ENCODE results near the gene GTSF1L. TPM values are rescaled to one million over a fixed set of nuclear protein-coding genes. Genes with fewer than 3 reads are reported as not detected.

Gene GTSF1L
- total and polyA plus RNA-seq, 4 donors, result not detected

- TF ChIP-seq RXRA (IDR thresholded peaks at IDR 0.05), result no peak
- no peak for TF ChIP-seq FOXA2 (IDR thresholded peaks at IDR 0.05)
- TF ChIP-seq, protein P1, sequence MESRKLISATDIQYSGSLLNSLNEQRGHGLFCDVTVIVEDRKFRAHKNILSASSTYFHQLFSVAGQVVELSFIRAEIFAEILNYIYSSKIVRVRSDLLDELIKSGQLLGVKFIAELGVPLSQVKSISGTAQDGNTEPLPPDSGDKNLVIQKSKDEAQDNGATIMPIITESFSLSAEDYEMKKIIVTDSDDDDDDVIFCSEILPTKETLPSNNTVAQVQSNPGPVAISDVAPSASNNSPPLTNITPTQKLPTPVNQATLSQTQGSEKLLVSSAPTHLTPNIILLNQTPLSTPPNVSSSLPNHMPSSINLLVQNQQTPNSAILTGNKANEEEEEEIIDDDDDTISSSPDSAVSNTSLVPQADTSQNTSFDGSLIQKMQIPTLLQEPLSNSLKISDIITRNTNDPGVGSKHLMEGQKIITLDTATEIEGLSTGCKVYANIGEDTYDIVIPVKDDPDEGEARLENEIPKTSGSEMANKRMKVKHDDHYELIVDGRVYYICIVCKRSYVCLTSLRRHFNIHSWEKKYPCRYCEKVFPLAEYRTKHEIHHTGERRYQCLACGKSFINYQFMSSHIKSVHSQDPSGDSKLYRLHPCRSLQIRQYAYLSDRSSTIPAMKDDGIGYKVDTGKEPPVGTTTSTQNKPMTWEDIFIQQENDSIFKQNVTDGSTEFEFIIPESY (IDR thresholded peaks at IDR 0.05), result no peak
- TF ChIP-seq, protein P2, sequence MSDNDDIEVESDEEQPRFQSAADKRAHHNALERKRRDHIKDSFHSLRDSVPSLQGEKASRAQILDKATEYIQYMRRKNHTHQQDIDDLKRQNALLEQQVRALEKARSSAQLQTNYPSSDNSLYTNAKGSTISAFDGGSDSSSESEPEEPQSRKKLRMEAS (IDR thresholded peaks at IDR 0.05), result no peak
- no peaks in the 10 kb centered on the region for H3K27me3 ChIP-seq (ENCODE audit: control insufficient read depth in 4 of 4, insufficient read depth in 4 of 4, low read length in 3 of 4)
- 94% methylated on average over 15 of the region's 15 CpGs for WGBS
- H3K36me3 ChIP-seq (ENCODE audit: control insufficient read depth in 4 of 4, insufficient read depth in 3 of 4, low read depth in 1 of 4, low read length in 3 of 4), result no peaks in the 10 kb centered on the region
- no peak for DNase-seq (ENCODE audit: low spot score)
- H3K9ac ChIP-seq (ENCODE audit: low read depth in 1 of 2, low read length in 2 of 2), result no peak overlapping the region
- H3K27ac ChIP-seq (ENCODE audit: low read depth in 1 of 2, low read length in 2 of 2), result no peak overlapping the region
- no peaks in the 10 kb centered on the region for H3K4me1 ChIP-seq (ENCODE audit: control insufficient read depth in 4 of 4, insufficient read depth in 4 of 4, low read length in 3 of 4)
- no peaks in the 10 kb centered on the region for H3K9me3 ChIP-seq (ENCODE audit: control insufficient read depth in 4 of 4, low read length in 3 of 4)
- H3K4me3 ChIP-seq (ENCODE audit: low read depth in 1 of 3, low read length in 3 of 3), result no peak overlapping the region
Observed at GRCh38 chr20:43711098-43711654, 15.6 kb downstream of the GTSF1L start.

- WGBS, result 97% methylated on average over 9 of the region's 9 CpGs
- H3K27me3 ChIP-seq (ENCODE audit: control insufficient read depth in 4 of 4, insufficient read depth in 4 of 4, low read length in 3 of 4), result no peaks in the 10 kb centered on the region
- H3K4me1 ChIP-seq (ENCODE audit: control insufficient read depth in 4 of 4, insufficient read depth in 4 of 4, low read length in 3 of 4), result no peaks in the 10 kb centered on the region
- no peaks in the 10 kb centered on the region for H3K36me3 ChIP-seq (ENCODE audit: control insufficient read depth in 4 of 4, insufficient read depth in 3 of 4, low read depth in 1 of 4, low read length in 3 of 4)
- no peak overlapping the region for H3K27ac ChIP-seq (ENCODE audit: low read depth in 1 of 2, low read length in 2 of 2)
- H3K4me3 ChIP-seq (ENCODE audit: low read depth in 1 of 3, low read length in 3 of 3), result no peak overlapping the region
- H3K9ac ChIP-seq (ENCODE audit: low read depth in 1 of 2, low read length in 2 of 2), result no peak overlapping the region
- no peaks in the 10 kb centered on the region for H3K9me3 ChIP-seq (ENCODE audit: control insufficient read depth in 4 of 4, low read length in 3 of 4)
- TF ChIP-seq SP1 (IDR thresholded peaks at IDR 0.05) (no peak), ATF3 (IDR thresholded peaks at IDR 0.05) (no peak), NR2F2 (IDR thresholded peaks at IDR 0.05) (no peak), YY1 (IDR thresholded peaks at IDR 0.05) (no peak)
- TF ChIP-seq, protein P1 (IDR thresholded peaks at IDR 0.05), result no peak
- no peak for DNase-seq (ENCODE audit: low spot score)
Observed at GRCh38 chr20:43710370-43711044, 16.3 kb downstream of the GTSF1L start.

GRCh38 chr20:43702502-43702901 is 24.3 kb downstream of the GTSF1L start:
- 98% methylated on average over 14 of the region's 14 CpGs for WGBS
- H3K4me1 ChIP-seq (ENCODE audit: control insufficient read depth in 4 of 4, insufficient read depth in 4 of 4, low read length in 3 of 4), result no peaks in the 10 kb centered on the region
- H3K36me3 ChIP-seq (ENCODE audit: control insufficient read depth in 4 of 4, insufficient read depth in 3 of 4, low read depth in 1 of 4, low read length in 3 of 4), result no peaks in the 10 kb centered on the region
- no peaks in the 10 kb centered on the region for H3K27me3 ChIP-seq (ENCODE audit: control insufficient read depth in 4 of 4, insufficient read depth in 4 of 4, low read length in 3 of 4)
- H3K4me3 ChIP-seq (ENCODE audit: low read depth in 1 of 3, low read length in 3 of 3), result no peak overlapping the region
- DNase-seq (ENCODE audit: low spot score), result no peak
- no peaks in the 10 kb centered on the region for H3K9me3 ChIP-seq (ENCODE audit: control insufficient read depth in 4 of 4, low read length in 3 of 4)
- H3K27ac ChIP-seq (ENCODE audit: low read depth in 1 of 2, low read length in 2 of 2), result no peak overlapping the region
- H3K9ac ChIP-seq (ENCODE audit: low read depth in 1 of 2, low read length in 2 of 2), result no peak overlapping the region
- TF ChIP-seq, protein P3, sequence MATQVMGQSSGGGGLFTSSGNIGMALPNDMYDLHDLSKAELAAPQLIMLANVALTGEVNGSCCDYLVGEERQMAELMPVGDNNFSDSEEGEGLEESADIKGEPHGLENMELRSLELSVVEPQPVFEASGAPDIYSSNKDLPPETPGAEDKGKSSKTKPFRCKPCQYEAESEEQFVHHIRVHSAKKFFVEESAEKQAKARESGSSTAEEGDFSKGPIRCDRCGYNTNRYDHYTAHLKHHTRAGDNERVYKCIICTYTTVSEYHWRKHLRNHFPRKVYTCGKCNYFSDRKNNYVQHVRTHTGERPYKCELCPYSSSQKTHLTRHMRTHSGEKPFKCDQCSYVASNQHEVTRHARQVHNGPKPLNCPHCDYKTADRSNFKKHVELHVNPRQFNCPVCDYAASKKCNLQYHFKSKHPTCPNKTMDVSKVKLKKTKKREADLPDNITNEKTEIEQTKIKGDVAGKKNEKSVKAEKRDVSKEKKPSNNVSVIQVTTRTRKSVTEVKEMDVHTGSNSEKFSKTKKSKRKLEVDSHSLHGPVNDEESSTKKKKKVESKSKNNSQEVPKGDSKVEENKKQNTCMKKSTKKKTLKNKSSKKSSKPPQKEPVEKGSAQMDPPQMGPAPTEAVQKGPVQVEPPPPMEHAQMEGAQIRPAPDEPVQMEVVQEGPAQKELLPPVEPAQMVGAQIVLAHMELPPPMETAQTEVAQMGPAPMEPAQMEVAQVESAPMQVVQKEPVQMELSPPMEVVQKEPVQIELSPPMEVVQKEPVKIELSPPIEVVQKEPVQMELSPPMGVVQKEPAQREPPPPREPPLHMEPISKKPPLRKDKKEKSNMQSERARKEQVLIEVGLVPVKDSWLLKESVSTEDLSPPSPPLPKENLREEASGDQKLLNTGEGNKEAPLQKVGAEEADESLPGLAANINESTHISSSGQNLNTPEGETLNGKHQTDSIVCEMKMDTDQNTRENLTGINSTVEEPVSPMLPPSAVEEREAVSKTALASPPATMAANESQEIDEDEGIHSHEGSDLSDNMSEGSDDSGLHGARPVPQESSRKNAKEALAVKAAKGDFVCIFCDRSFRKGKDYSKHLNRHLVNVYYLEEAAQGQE (IDR thresholded peaks at IDR 0.05), result no peak
- TF ChIP-seq YY1 (IDR thresholded peaks at IDR 0.05), result no peak
- no peak for TF ChIP-seq JUND (IDR thresholded peaks at IDR 0.05)
- TF ChIP-seq RAD21 (IDR thresholded peaks at IDR 0.05), result no peak
- TF ChIP-seq HNF4G (IDR thresholded peaks at IDR 0.05), result no peak
- no peak for TF ChIP-seq HNF4A (conservative IDR thresholded peaks at IDR 0.05)
- TF ChIP-seq NR2F2 (IDR thresholded peaks at IDR 0.05), result no peak
- no peak for TF ChIP-seq ATF3 (IDR thresholded peaks at IDR 0.05)
- TF ChIP-seq TAF1 (conservative IDR thresholded peaks at IDR 0.05), result no peak
- TF ChIP-seq RXRA (IDR thresholded peaks at IDR 0.05), result no peak
- TF ChIP-seq, protein P2 (IDR thresholded peaks at IDR 0.05), result no peak
